OCI-LY3 (cell line): ENCODE results near the gene OVCA2.

Source experiments
- H2AFZ ChIP-seq: fragments of 200-600, 300-600 bp; shearing (Covaris generic); 2 replicates; pipeline ENCODE4 v1.6.0; 2014; ENCODE audit warnings: antibody characterized with exemption, low read depth, low read length
- H3K27ac ChIP-seq: fragments of 200-600, 300-600 bp; sonication (generic); 2 replicates; pipeline ENCODE4 v1.5.1; 2014; ENCODE audit warnings: mild to moderate bottlenecking, low read length, moderate library complexity, mixed read lengths
- H3K27me3 ChIP-seq: fragments of 200-600, 300-600 bp; sonication (generic); 2 replicates; pipeline ENCODE4 v1.6.1; 2014; ENCODE audit warnings: low read depth, low read length, mixed read lengths
- H3K36me3 ChIP-seq: fragments of 200-600, 300-600 bp; sonication (generic); replicated peaks from 2 replicates; pipeline ENCODE3; 2014; ENCODE audit warnings: low read depth, low read length, mixed read lengths
- H3K4me1 ChIP-seq: fragments of 300-600, 200-600 bp; sonication (generic); 2 replicates; pipeline ENCODE4 v1.6.1; 2014; ENCODE audit warnings: low read length, mixed read lengths
- H3K4me2 ChIP-seq: fragments of 200-600, 300-600 bp; sonication (generic); 2 replicates; pipeline ENCODE4 v1.6.1; 2014; ENCODE audit warnings: low read length, mixed read lengths
- H3K4me3 ChIP-seq: fragments of 300-600, 200-600 bp; sonication (generic); 2 replicates; pipeline ENCODE4 v1.5.1; 2014; ENCODE audit warnings: antibody characterized with exemption, mild to moderate bottlenecking, low read length, moderate library complexity
- H3K79me2 ChIP-seq: fragments of 300-600, 200-600 bp; shearing (Covaris generic); 2 replicates; pipeline ENCODE4 v1.6.1; 2014; ENCODE audit warnings: mild to moderate bottlenecking, low read length, mixed read lengths
- H3K9ac ChIP-seq: fragments of 300-600, 200-600 bp; shearing (Covaris generic); 2 replicates; pipeline ENCODE4 v1.6.0; 2014; ENCODE audit warnings: mild to moderate bottlenecking, low read length, moderate library complexity
- H3K9me3 ChIP-seq: fragments of 200-600, 300-600 bp; shearing (Covaris generic); 2 replicates; pipeline ENCODE4 v1.6.1; 2014; ENCODE audit warnings: low read length, mixed read lengths; ENCODE audit not compliant: insufficient read depth
- H4K20me1 ChIP-seq: fragments of 200-600, 300-600 bp; sonication (generic); 2 replicates; pipeline ENCODE4 v1.6.1; 2016; ENCODE audit warnings: low read length, mixed read lengths; ENCODE audit not compliant: insufficient read depth
- CTCF ChIP-seq: fragments of 200-600, 300-600 bp; sonication (generic); IDR thresholded peaks from 2 replicates; pipeline ENCODE4 v1.5.1; 2014; ENCODE audit warnings: antibody characterized with exemption, low read length, low read depth
- EZH2phosphoT487 ChIP-seq: fragments of 200-600 bp; shearing (Covaris generic); IDR thresholded peaks from 2 replicates; pipeline ENCODE4 v1.6.1; 2018; ENCODE audit warnings: antibody characterized with exemption, mixed run types, low read depth

The OVCA2 gene

GRCh38 chr17:1997927-1998742, 43.7 kb upstream of the OVCA2 start:
- no peaks in the 10 kb centered on the region for H3K27me3 ChIP-seq
- H3K4me3 ChIP-seq: no peak overlapping the region
- no peak overlapping the region for H3K27ac ChIP-seq
- no peak overlapping the region for H2AFZ ChIP-seq
- H3K79me2 ChIP-seq: no peaks in the 10 kb centered on the region
- H3K36me3 ChIP-seq: no peaks in the 10 kb centered on the region
- no peaks in the 10 kb centered on the region for H3K9me3 ChIP-seq
- TF ChIP-seq EZH2phosphoT487: no peak
- H3K9ac ChIP-seq: no peak overlapping the region
- H4K20me1 ChIP-seq: no peaks in the 10 kb centered on the region
- no peaks in the 10 kb centered on the region for H3K4me1 ChIP-seq
- no peak overlapping the region for H3K4me2 ChIP-seq

- Histone ChIP-seq H3K9me3 (no peaks in the 10 kb centered on the region), H2AFZ (no peak overlapping the region), H3K27me3 (no peaks in the 10 kb centered on the region), H3K9ac (no peak overlapping the region), H3K4me3 (no peak overlapping the region), H3K36me3 (no peaks in the 10 kb centered on the region), H3K4me2 (no peak overlapping the region), H4K20me1 (no peaks in the 10 kb centered on the region), H3K79me2 (no peaks in the 10 kb centered on the region), H3K27ac (no peak overlapping the region), H3K4me1 (no peaks in the 10 kb centered on the region)
- no peak for TF ChIP-seq EZH2phosphoT487
- no peak for TF ChIP-seq CTCF
Observed at GRCh38 chr17:1999557-2000251, 42.1 kb upstream of the OVCA2 start.

- Histone ChIP-seq H3K79me2 (no peaks in the 10 kb centered on the region), H3K27me3 (no peaks in the 10 kb centered on the region), H4K20me1 (no peaks in the 10 kb centered on the region), H3K4me3 (no peak overlapping the region), H3K4me2 (no peak overlapping the region), H3K9me3 (no peaks in the 10 kb centered on the region), H3K27ac (no peak overlapping the region), H2AFZ (no peak overlapping the region), H3K36me3 (no peaks in the 10 kb centered on the region), H3K4me1 (no peaks in the 10 kb centered on the region), H3K9ac (no peak overlapping the region)
- no peak for TF ChIP-seq EZH2phosphoT487
- no peak for TF ChIP-seq CTCF
Observed at GRCh38 chr17:2002767-2003329, 39.0 kb upstream of the OVCA2 start.

- TF ChIP-seq EZH2phosphoT487 (no peak), CTCF (no peak)
- Histone ChIP-seq H3K4me1 (no peaks in the 10 kb centered on the region), H3K9me3 (no peaks in the 10 kb centered on the region)
Observed at GRCh38 chr17:2003525-2003924, 38.3 kb upstream of the OVCA2 start.

More at GRCh38 chr17:2003525-2003924, 38.3 kb upstream of the OVCA2 start:
- Histone ChIP-seq H3K4me2 (no peak overlapping the region), H2AFZ (no peak overlapping the region), H3K27ac (no peak overlapping the region), H3K4me3 (no peak overlapping the region), H3K27me3 (no peaks in the 10 kb centered on the region), H4K20me1 (no peaks in the 10 kb centered on the region), H3K79me2 (no peaks in the 10 kb centered on the region), H3K9ac (no peak overlapping the region), H3K36me3 (no peaks in the 10 kb centered on the region)
